ENCODE results near the gene CDK5.
"Not testable (repeated sequence)": the region's sequence is repeated elsewhere in the genome, so short reads cannot be mapped to it uniquely, and the experiment has no call there.

CDK5 gene

DNA sequence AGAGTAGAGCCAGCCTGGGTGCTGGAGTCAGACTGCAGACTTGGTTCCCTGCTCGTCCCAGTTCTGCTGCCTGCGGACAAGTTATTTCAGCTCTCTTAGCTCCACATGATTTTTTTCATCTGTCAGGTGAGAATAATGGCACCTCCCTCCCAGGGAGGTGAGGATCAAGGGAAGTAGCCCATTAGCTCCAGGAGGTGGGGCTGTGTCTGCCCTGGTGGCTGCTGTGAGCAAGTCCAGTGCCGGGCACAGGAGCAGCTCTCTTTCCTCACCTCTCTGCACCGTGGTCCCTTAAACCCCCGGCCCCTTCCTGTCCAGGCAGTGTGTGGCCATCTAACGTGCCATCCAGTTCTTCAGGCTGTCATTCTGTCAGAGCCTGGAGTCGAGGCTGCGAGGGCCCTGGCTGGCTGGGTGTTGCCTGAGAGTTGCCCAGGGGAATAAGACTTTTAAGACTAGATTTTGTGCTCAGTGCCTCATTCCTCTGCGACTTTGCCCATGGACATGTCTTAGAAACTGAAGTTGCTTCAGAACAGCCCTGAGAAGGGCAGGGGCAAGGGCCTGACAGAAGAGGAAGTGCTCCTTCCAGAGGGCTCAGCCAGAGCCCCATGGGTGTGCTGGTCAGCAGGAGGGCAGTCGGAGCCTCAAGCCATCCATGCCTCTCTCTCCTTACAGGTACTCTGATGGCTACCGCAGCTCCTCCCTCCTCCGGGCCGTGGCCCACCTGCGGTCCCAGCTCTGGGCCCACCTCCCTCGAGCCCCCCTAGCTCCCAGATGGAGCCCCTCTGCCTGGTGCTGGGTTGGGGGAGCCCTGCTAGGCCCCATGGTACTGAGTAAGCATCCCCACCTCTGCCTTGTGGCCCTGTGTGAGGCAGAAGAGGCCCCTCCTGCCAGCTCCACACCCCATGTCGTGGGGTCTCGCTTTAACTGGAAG, 24.5 kb downstream of the CDK5 start:
- no peak for FAIRE-seq

GRCh38 chr7:151031011-151031410, 26.7 kb downstream of the CDK5 start:
- no peak for FAIRE-seq

- FAIRE-seq = no peak
Measured at GRCh38 chr7:151028948-151029501, 28.7 kb downstream of the CDK5 start.

DNA sequence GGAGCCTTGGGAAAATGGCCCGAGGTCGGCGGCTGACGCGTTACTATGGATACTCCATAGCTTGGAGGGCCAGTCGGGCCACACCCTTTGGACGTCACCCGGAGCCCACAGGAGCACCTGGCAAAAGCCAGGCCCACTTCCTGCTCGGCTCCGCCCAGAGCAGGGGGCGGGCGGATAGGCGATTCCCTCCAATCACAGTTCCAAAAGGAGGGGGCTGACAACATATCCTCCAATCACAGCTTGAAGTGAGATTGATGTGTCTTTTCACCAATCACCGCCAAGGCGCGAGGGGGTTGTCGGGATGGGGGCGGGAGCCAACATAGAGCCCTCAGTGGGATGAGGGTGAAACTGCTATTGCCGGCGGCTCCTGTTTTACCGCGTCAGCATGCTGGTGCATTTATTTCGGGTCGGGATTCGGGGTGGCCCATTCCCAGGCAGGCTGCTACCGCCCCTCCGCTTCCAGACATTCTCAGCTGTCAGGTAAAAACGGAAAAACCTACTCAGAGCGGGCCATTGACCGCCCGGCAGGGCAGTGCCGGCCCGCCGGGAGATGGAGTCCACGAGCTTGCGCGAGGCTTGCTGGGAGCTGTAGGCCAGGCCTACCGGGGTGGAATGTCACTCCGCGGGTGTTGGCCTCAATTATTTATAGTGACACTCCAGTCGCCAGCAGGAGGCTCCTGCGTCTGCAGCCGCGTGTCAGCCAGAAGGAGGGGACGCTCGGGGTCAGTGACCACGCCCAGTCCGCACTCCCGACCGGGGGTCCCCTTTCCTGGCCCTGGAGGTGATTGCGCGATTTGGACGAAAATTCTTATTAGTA, 29.4 kb downstream of the CDK5 start, which contains the start of gene ABCB8:
Gene ABCB8 (plus strand): TSS at position 320 of the 817 bp plus-strand sequence. CDS start 66 bp downstream, at position 386.
- FAIRE-seq = peak; percentile 98

- FAIRE-seq = not testable (repeated sequence)
Measured at GRCh38 chr7:151027728-151028130, 30.0 kb downstream of the CDK5 start.

DNA sequence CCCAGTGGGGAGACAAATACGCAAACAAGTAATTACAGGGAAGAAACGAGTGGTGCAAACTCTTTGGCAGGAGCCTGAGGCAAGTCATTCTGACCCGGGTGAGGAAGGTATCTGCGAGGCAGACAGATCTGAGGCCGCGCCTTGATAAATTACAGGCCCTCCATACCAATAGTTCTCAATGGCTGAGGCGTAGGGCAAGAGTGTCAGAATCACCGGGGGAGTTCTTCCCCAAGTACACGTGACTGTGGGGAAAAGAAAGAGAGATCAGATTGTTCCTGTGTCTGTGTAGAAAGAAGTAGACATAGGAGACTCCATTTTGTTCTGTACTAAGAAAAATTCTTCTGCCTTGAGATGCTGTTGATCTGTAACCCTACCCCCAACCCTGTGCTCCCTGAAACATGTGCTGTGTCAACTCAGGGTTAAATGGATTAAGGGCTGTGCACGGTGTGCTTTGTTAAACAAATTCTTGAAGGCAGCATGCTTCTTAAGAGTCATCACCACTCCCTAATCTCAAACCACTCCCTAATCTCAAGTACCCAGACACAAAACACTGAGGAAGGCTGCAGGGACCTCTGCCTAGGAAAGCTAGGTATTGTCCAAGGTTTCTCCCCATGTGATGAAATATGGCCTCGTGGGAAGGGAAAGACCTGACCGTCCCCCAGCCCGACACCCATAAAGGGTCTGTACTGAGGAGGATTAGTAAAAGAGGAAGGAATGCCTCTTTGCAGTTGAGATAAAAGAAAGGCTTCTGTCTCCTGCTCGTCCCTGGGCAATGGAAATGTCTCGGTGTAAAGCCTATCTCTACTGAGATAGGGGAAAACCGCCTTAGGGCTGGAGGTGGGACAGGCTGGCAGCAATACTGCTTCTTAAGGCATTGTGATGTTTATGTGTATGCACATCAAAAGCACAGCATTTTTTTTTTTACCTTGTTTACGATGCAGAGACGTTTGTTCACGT, 30.6 kb downstream of the CDK5 start:
- FAIRE-seq = not testable (repeated sequence)

DNA sequence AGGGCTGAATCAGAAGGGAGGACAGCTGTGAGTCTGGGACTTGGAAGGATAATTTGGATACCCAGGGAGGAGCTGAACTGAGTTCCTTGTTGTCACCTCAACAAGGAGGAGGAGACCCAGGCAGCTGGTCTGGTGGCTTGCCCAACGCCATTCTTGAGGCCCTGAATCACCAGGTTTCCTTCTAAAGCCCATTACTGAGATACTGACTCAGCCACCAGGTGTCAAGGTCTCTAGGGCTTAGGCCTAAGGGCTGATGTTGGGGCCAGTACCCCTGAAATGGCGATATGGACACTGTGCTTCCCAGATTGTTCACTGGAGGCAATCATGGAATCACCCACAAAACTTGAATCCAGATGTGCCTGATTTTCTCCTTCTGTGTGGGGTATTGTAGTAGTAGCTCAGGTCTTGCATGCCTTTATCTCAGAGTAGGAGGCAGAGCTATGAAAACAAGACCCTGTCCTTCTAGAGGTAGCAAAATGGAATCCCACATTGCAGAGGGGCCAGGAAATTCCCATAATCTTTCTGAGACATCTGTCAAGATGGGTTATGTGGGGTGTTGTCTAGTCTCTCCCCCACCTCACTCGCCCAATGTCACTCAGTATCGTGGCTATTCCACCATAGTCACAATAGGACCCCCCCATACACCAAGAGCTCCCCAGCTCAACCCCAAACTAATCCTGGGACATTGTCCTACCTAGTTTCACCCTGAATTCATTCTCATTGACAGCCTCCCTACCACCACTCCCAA, 31.6 kb downstream of the CDK5 start:
- no peak for FAIRE-seq

GRCh38 chr7:151024435-151025056, 33.2 kb downstream of the CDK5 start, which contains the start of gene ATG9B:
Gene ATG9B, minus strand, starts transcription at chr7:151024494. Its CDS starts 71 bp downstream, at chr7:151024423.
- no peak for FAIRE-seq

DNA sequence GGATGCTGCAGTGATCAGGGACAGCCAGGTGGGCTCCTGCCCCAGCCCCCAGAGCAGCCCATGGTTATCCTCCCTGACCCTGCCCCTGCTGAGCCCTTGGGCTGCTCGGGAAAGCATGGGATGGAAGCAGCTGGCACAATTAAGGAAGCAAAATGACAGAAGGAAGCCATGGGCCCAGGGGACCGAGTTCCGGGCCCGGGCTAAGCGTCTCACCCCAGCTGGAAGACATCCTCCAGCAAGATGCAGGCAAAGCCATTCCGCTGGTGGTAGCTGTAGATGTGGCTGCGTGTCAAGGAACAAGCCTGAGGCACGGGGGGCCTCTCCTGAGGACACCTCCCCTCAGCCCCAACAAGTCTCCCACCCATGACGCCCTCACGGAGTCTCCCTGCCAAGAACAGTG, 34.5 kb downstream of the CDK5 start:
- no peak for FAIRE-seq

GRCh38 chr7:151020231-151020630, 37.5 kb downstream of the CDK5 start:
- no peak for FAIRE-seq

DNA sequence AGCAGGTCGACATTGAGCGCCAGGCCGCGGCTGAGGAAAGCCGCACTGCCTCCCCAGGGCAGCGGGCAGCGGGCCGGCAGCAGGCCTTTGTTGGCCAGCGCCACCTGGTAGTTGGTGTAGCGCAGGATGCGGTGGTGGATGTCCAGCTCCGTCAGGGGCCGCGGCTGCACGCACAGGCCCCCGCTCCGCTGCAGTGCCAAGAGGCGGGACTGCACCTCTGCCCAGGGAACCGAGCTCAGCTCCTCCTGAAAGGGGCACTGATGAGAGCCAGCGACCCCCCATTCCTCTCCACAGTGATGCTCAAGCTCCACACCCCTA, 38.6 kb downstream of the CDK5 start:
- no peak for FAIRE-seq

- FAIRE-seq = no peak
Measured at GRCh38 chr7:151018421-151019129, 39.1 kb downstream of the CDK5 start.

DNA sequence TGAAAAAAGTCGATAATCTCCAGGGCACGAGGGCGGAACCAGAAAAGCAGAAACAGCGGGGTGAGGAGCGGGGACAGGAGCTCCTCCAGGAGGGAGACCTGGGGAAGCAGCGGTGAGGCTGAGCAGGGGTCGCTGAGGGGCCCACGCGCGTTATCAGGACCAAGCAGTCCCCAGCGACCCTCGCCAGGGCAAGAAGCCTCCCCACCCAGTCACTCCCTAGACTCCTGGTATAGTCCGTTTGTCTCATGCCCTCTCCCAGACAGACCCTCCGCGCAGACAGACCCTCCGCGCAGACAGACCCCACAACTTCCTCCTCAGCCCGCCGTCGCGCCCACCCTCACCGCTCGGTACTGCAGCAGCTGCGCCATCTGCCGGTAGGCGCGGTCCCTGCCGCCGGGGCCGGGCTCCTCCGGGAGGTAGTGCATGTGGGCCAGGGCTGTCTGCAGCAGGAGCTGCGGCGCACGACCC, 39.7 kb downstream of the CDK5 start:
- no peak for FAIRE-seq

GRCh38 chr7:151017370-151017952, 40.2 kb downstream of the CDK5 start:
- no peak for FAIRE-seq

GRCh38 chr7:151016942-151017341, 40.8 kb downstream of the CDK5 start:
- FAIRE-seq = no peak

GRCh38 chr7:151016505-151016904, 41.2 kb downstream of the CDK5 start:
- FAIRE-seq = no peak

DNA sequence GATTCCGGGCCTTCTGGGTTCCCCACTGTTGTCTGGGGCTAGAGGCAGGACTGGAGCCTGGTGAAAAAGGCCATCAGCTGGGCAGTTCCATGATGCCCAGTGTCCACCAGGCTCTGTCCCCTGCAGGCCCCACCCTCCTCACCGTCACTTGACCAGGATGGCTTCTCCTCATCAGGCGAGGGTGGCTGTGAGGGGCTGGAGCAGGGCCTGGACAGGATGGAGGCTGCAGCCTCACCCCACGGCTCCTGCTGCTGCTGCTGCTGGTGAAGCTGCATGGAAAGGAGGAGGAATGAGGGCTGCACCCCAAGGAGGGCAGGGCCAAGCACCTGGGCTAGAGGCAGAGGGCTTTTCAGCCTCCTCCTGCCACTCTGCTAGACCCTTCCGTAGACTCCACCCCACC, 41.7 kb downstream of the CDK5 start:
- no peak for FAIRE-seq

DNA sequence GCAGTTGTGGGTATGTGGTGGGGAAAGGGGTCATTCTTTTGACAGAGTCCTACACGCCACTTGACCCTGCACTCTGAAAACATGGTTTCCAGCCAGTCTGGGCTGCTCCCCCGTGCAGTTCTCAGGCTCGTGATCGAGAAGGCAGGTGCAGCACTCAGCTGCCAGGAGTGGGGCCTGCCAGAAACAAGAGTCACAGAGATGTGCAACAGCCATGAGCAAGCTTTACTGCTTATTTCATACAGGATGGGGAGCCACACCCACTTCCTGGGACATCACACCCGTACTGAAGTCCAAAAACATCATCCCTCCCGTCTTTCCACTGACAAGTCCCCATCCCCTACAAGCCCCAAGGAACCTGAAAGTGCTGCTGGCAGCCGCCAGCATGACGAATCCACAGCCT, 42.7 kb downstream of the CDK5 start:
- no peak for FAIRE-seq

DNA sequence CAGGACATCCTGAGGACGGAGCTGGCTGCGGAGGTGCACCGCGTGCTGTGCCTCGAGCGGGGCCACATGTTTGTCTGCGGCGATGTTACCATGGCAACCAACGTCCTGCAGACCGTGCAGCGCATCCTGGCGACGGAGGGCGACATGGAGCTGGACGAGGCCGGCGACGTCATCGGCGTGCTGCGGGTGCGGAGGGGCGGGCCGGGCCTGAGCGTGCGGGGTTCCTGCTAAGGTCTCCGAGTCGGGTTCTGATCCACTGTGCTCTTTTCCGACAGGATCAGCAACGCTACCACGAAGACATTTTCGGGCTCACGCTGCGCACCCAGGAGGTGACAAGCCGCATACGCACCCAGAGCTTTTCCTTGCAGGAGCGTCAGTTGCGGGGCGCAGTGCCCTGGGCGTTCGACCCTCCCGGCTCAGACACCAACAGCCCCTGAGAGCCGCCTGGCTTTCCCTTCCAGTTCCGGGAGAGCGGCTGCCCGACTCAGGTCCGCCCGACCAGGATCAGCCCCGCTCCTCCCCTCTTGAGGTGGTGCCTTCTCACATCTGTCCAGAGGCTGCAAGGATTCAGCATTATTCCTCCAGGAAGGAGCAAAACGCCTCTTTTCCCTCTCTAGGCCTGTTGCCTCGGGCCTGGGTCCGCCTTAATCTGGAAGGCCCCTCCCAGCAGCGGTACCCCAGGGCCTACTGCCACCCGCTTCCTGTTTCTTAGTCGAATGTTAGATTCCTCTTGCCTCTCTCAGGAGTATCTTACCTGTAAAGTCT, 43.8 kb downstream of the CDK5 start:
- no peak for FAIRE-seq
